ENCODE results near the gene SRF. TPM values are rescaled to one million over a fixed set of nuclear protein-coding genes. Genes with fewer than 3 reads are reported as not detected.

The SRF gene
- total and polyA plus RNA-seq, 2 donors (not counting 1 experiment from before 2014, with no cell fraction given): 16.0 to 32.3 TPM

GRCh38 chr6:43202451-43202850, 31.4 kb downstream of the SRF start:
- Histone ChIP-seq H2AFZ (ENCODE audit: low read length) (no peak overlapping the region), H3K9ac (ENCODE audit: insufficient read depth, low read length) (no peak overlapping the region), H3K27ac (ENCODE audit: insufficient read depth, low read length) (no peak overlapping the region), H3K4me2 (ENCODE audit: extremely low read depth, insufficient read depth, low read length) (no peak overlapping the region), H3K4me1 (ENCODE audit: control insufficient read depth, extremely low read depth, insufficient read depth, low read length) (no peaks in the 10 kb centered on the region), H3K4me3 (replicated peaks in 1 of 4; ENCODE audit: control extremely low read depth in 1 of 4, insufficient read depth in 1 of 4, low read depth in 3 of 4, low read length in 4 of 4) (no peak overlapping the region), H4K20me1 (ENCODE audit: control insufficient read depth, extremely low read depth, insufficient read depth, low read length) (no peaks in the 10 kb centered on the region), H3K36me3 (ENCODE audit: control insufficient read depth, insufficient read depth, low read length) (peaks cover 8% of the 10 kb centered on the region), H3K79me2 (ENCODE audit: control insufficient read depth, insufficient read depth, low read length) (no peaks in the 10 kb centered on the region), H3K9me3 (ENCODE audit: control insufficient read depth, insufficient read depth, low read depth, low read length) (no peaks in the 10 kb centered on the region), H3K27me3 (ENCODE audit: control insufficient read depth, insufficient read depth, low read length) (no peaks in the 10 kb centered on the region)
- DNase-seq (ENCODE audit: low read depth in 2 of 2): no peak
- TF ChIP-seq CTCF (conservative IDR thresholded peaks at IDR 0.05 in 1 of 2, IDR thresholded peaks at IDR 0.05 in 1 of 2; ENCODE audit: low read depth in 1 of 2, low read length in 2 of 2): no peak
- no peak for TF ChIP-seq EZH2 (IDR thresholded peaks at IDR 0.05; ENCODE audit: low read length, missing control alignments)

GRCh38 chr6:43203029-43203717, 32.1 kb downstream of the SRF start:
- H3K79me2 ChIP-seq (ENCODE audit: control insufficient read depth, insufficient read depth, low read length): no peaks in the 10 kb centered on the region
- H4K20me1 ChIP-seq (ENCODE audit: control insufficient read depth, extremely low read depth, insufficient read depth, low read length): no peaks in the 10 kb centered on the region
- H3K4me1 ChIP-seq (ENCODE audit: control insufficient read depth, extremely low read depth, insufficient read depth, low read length): no peaks in the 10 kb centered on the region
- H3K9ac ChIP-seq (ENCODE audit: insufficient read depth, low read length): no peak overlapping the region
- TF ChIP-seq EZH2 (IDR thresholded peaks at IDR 0.05; ENCODE audit: low read length, missing control alignments): no peak
- TF ChIP-seq CTCF (conservative IDR thresholded peaks at IDR 0.05 in 1 of 2, IDR thresholded peaks at IDR 0.05 in 1 of 2; ENCODE audit: low read depth in 1 of 2, low read length in 2 of 2): no peak
- no peaks in the 10 kb centered on the region for H3K27me3 ChIP-seq (ENCODE audit: control insufficient read depth, insufficient read depth, low read length)
- H3K36me3 ChIP-seq (ENCODE audit: control insufficient read depth, insufficient read depth, low read length): peaks cover 8% of the 10 kb centered on the region
- H3K4me2 ChIP-seq (ENCODE audit: extremely low read depth, insufficient read depth, low read length): no peak overlapping the region
- no peak overlapping the region for H3K4me3 ChIP-seq (replicated peaks in 1 of 4; ENCODE audit: control extremely low read depth in 1 of 4, insufficient read depth in 1 of 4, low read depth in 3 of 4, low read length in 4 of 4)
- no peaks in the 10 kb centered on the region for H3K9me3 ChIP-seq (ENCODE audit: control insufficient read depth, insufficient read depth, low read depth, low read length)
- no peak for DNase-seq (ENCODE audit: low read depth in 2 of 2)
- no peak overlapping the region for H2AFZ ChIP-seq (ENCODE audit: low read length)
- H3K27ac ChIP-seq (ENCODE audit: insufficient read depth, low read length): no peak overlapping the region

- Histone ChIP-seq H2AFZ (ENCODE audit: low read length) (no peak overlapping the region), H3K4me3 (replicated peaks in 1 of 4; ENCODE audit: control extremely low read depth in 1 of 4, insufficient read depth in 1 of 4, low read depth in 3 of 4, low read length in 4 of 4) (no peak overlapping the region), H3K36me3 (ENCODE audit: control insufficient read depth, insufficient read depth, low read length) (peaks cover 8% of the 10 kb centered on the region), H4K20me1 (ENCODE audit: control insufficient read depth, extremely low read depth, insufficient read depth, low read length) (no peaks in the 10 kb centered on the region), H3K27ac (ENCODE audit: insufficient read depth, low read length) (no peak overlapping the region), H3K9ac (ENCODE audit: insufficient read depth, low read length) (no peak overlapping the region), H3K4me2 (ENCODE audit: extremely low read depth, insufficient read depth, low read length) (no peak overlapping the region), H3K9me3 (ENCODE audit: control insufficient read depth, insufficient read depth, low read depth, low read length) (no peaks in the 10 kb centered on the region), H3K27me3 (ENCODE audit: control insufficient read depth, insufficient read depth, low read length) (no peaks in the 10 kb centered on the region), H3K79me2 (ENCODE audit: control insufficient read depth, insufficient read depth, low read length) (no peaks in the 10 kb centered on the region), H3K4me1 (ENCODE audit: control insufficient read depth, extremely low read depth, insufficient read depth, low read length) (no peaks in the 10 kb centered on the region)
- DNase-seq (ENCODE audit: low read depth in 2 of 2): no peak
- TF ChIP-seq CTCF (conservative IDR thresholded peaks at IDR 0.05 in 1 of 2, IDR thresholded peaks at IDR 0.05 in 1 of 2; ENCODE audit: low read depth in 1 of 2, low read length in 2 of 2): no peak
- TF ChIP-seq EZH2 (IDR thresholded peaks at IDR 0.05; ENCODE audit: low read length, missing control alignments): no peak
Observed at GRCh38 chr6:43203718-43204095, 32.6 kb downstream of the SRF start.
